Caki2 (cell line): ENCODE results near the gene GCH1. TPM values are rescaled to one million over a fixed set of nuclear protein-coding genes. Genes with fewer than 3 reads are reported as not detected.
"Not testable (repeated sequence)": the region's sequence is repeated elsewhere in the genome, so short reads cannot be mapped to it uniquely, and the experiment has no call there.

Source experiments
- DNase-seq: peaks from one replicate; pipeline ENCODE4 v3.0.0-alpha.2; 2015; ENCODE audit warnings: low read depth
- in situ Hi-C: cut with HindIII; loops from 2 replicates; pipeline ENCODE4 v1.10.0; 2016; ENCODE audit warnings: low sequenced_read_pairs, low pct_unique_long_range_greater_than_20kb, mixed read lengths
- total RNA-seq: library from RNA; depleted of rRNA; stranded (reverse); fragments of >200 nt; shearing (Covaris generic); gene quantifications from 2 replicates; pipeline ENCODE4 v1.2.3, GENCODE V29; 2014; ENCODE audit warnings: low replicate concordance; rRNA removed

Gene GCH1, protein sequence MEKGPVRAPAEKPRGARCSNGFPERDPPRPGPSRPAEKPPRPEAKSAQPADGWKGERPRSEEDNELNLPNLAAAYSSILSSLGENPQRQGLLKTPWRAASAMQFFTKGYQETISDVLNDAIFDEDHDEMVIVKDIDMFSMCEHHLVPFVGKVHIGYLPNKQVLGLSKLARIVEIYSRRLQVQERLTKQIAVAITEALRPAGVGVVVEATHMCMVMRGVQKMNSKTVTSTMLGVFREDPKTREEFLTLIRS
- total RNA-seq: 0.38 and 1.7 TPM in 2 replicates

GRCh38 chr14:54902521-54903420 is at the start of gene GCH1:
GCH1 (minus strand) TSS chr14:54902826; CDS start chr14:54902663, 163 bp downstream.
- in situ Hi-C loops: no loop called here

DNA sequence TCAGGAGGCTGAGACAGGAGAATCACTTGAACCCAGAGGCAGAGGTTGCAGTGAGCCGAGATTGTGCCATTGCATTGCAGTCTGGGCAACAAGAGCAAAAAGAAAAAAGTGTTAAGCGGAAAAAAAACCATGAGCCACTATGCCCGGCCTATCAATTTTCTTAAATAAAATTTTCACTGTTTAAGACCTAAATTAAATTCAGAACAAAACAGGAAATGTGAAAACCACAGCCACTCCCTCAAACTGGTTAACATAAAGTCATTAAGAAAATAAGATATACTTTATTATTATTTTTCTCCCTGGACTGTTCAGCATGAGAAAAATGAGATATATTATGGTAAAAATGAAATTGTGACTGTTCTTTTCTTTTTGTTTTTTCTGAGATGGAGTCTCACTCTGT is 44.6 kb upstream of the GCH1 start:
- in situ Hi-C loops: no loop called here
- DNase-seq: no peak

More at GRCh38 chr14:54902521-54903420, at the start of gene GCH1:
- DNase-seq: peak; percentile 64

GRCh38 chr14:54946500-54946899 is 43.9 kb upstream of the GCH1 start:
- in situ Hi-C loops: no loop called here

DNA sequence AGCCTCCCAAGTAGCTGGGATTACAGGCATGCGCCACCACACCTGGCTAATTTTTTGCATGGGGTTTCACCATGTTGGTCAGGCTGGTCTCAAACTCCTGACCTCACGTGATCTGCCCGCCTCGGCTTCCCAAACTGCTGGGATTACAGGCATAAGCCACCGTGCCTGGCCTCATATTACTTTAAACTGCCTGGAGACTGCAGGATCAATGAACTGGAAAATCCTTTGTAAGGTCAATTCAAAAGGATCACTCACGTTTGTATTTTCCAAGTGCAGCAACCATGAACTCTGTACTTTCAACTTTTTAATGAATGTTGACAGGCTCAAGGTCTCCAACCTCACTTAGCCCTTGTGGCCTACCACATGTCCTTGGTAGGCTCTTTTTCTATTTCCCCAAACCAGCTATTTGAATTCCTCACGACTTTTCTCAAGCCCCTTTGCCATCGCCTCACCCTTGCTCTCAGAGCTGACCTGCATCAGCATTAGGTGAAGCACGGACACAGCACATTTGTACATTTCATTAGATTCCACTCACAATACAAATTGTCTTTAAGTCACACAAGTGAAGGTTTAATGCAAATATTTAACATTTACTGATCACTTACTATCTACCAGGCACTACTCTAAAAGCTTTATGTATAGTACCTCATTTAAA is 42.2 kb upstream of the GCH1 start:
- DNase-seq: no peak

More at GRCh38 chr14:54946500-54946899, 43.9 kb upstream of the GCH1 start:
- no peak for DNase-seq

DNA sequence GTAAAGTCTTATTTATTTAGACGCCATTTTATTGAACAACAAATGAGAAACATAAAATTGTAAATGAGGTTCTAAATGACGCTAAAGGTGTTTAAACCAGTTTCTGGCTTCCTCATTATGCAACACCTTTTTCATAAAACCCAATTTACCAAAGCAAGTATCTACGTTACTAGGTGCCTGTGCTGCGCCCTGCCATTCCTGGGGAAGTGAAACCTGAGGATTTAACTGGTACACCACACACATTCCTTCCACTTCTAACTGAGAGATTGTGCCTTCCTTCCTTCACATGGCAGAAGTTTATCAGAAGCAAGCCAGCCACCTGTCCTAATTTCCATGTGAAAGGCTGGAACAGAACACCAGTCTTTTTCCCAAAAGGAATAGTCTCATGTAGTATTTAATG is 40.3 kb upstream of the GCH1 start:
- no peak for DNase-seq
- in situ Hi-C loops: no loop called here

More for the DNA sequence above, 42.2 kb upstream of the GCH1 start:
- in situ Hi-C loops: no loop called here

DNA sequence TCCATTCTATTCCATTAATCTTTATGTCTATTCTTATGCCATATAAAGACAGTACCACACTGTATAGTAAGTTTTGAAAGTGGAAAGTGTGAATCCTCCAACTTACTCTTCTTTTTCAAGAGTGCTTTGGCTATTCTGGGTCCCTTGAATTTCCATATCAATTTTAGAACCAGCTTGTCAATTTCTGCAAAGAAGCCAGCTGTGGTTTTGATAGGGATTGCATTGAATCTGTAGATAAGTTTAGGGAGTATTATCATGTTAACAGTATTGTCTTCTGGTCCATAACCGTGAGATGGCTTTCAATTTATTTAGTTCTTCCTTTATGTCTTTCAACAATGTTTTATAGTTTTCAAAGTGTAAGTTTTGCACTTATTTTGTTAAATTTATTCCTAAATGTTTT is 34.2 kb upstream of the GCH1 start:
- in situ Hi-C loops: no loop called here
- no peak for DNase-seq

- no peak for DNase-seq
- in situ Hi-C loops: no loop called here
Measured at GRCh38 chr14:54935958-54936357, 33.3 kb upstream of the GCH1 start.

DNA sequence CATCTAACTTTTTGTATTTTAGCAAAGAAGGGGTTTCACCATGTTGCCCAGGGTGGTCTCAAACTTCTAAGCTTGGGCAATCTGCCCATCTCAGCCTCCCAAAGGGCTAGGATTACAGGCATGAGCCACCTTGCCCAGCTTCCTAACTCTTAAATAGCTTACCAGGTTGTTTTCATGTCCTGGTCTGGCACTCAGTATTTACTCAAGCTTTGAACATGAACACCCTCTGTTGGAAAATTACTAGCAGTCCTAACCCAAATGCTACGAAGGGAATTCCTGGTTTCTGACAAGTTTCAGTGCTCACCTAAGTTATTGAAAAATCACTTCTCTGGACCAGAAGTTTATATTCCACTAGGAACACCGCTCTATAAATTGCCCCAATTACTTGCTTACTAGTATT is 32.5 kb upstream of the GCH1 start:
- in situ Hi-C loops: no loop called here
- no peak for DNase-seq

- in situ Hi-C loops: no loop called here
Measured at GRCh38 chr14:54933006-54933405, 30.4 kb upstream of the GCH1 start.

GRCh38 chr14:54931598-54932340 is 29.1 kb upstream of the GCH1 start:
- no peak for DNase-seq
- in situ Hi-C loops: no loop called here

More at GRCh38 chr14:54933006-54933405, 30.4 kb upstream of the GCH1 start:
- no peak for DNase-seq

GRCh38 chr14:54931101-54931500 is 28.5 kb upstream of the GCH1 start:
- no peak for DNase-seq
- in situ Hi-C loops: no loop called here

GRCh38 chr14:54929556-54929955 is 26.9 kb upstream of the GCH1 start:
- no peak for DNase-seq
- in situ Hi-C loops: no loop called here

DNA sequence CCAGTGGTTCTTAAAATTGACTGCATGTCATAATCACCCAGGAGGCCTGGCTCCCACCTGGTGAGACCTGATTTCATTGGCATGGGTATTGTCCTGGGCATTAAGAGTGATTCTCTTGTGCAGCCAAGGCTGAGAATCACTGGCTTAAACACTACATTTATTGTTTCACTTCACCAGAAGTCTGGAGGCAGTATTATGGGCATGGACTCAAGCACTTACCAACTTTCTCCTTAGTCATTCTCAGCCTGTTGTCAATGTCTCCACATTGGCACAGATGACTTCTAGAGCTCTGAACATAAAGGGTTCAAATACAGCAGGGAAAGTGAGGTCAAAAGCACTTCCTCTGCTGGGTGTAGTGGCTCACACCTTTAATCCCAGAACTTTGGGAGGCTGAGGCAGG is 25.6 kb upstream of the GCH1 start:
- DNase-seq: no peak
- in situ Hi-C loops: no loop called here

GRCh38 chr14:54927551-54927950 is 24.9 kb upstream of the GCH1 start:
- no peak for DNase-seq
- in situ Hi-C loops: no loop called here

DNA sequence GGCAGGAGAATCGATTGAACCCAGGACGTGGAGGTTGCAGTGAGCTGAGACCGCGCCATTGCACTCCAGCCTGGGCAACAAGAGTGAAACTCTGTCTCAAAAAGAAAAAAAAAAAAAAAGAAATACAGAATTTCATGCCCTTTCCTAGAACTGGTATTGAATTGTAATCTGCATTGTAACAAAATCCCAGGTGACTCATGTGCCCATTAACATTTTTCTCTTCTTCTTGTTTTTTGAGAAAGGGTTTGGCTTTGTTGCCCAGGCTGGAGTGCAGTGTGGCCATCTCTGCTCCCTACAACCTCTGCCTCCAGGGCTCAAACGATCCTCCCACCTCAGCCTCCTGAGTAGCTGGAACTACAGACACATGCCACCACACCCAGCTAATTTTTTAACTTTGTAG is 23.9 kb upstream of the GCH1 start:
- in situ Hi-C loops, DNase-seq: not testable (repeated sequence)

GRCh38 chr14:54922598-54922997 is 20.0 kb upstream of the GCH1 start:
- in situ Hi-C loops: no loop called here
- DNase-seq: no peak

GRCh38 chr14:54920052-54920451 is 17.4 kb upstream of the GCH1 start:
- DNase-seq: no peak
- in situ Hi-C loops: no loop called here

- DNase-seq: no peak
- in situ Hi-C loops: no loop called here
Measured at GRCh38 chr14:54919330-54919729, 16.7 kb upstream of the GCH1 start.
